OCI-LY3 (cell line): ENCODE data around the gene NUFIP2.

Source experiments
- CTCF ChIP-seq: fragments of 200-600, 300-600 bp; sonication (generic); IDR thresholded peaks from 2 replicates; pipeline ENCODE4 v1.5.1; 2014; ENCODE audit warnings: antibody characterized with exemption, low read length, low read depth
- EZH2phosphoT487 ChIP-seq: fragments of 200-600 bp; shearing (Covaris generic); IDR thresholded peaks from 2 replicates; pipeline ENCODE4 v1.6.1; 2018; ENCODE audit warnings: antibody characterized with exemption, mixed run types, low read depth

GRCh38 chr17:29255926-29256522 lies 37.9 kb downstream of the NUFIP2 start:
- TF ChIP-seq CTCF = no peak
- no peak for TF ChIP-seq EZH2phosphoT487
